HepG2 (cell line): ENCODE measurements around the gene TMTC2. TPM values are rescaled to one million over a fixed set of nuclear protein-coding genes. Genes with fewer than 3 reads are reported as not detected.

Experiments used
- GABPB1 ChIP-seq: IDR thresholded peaks from 2 replicates; pipeline ENCODE4 v1.6.1; 2016; ENCODE audit warnings: mild to moderate bottlenecking, missing genetic modification reagents, moderate library complexity, missing compliant biosample characterization
- IKZF4 ChIP-seq: sonication (generic); formaldehyde crosslinking; IDR thresholded peaks from 2 replicates; pipeline ENCODE4 v1.5.1; 2020; ENCODE audit warnings: borderline replicate concordance, mild to moderate bottlenecking, low read depth, missing genetic modification reagents; ENCODE audit errors: not compliant biosample characterization
- PHF8 ChIP-seq: sonication (generic); formaldehyde crosslinking; IDR thresholded peaks from 2 replicates; pipeline ENCODE4 v1.5.0; 2020; ENCODE audit warnings: missing genetic modification reagents
- RBM39 ChIP-seq: fragments of 200-400 bp; formaldehyde crosslinking; IDR thresholded peaks from one replicate; pipeline ENCODE4 v1.6.1; 2018; ENCODE audit warnings: antibody characterized with exemption, mild to moderate bottlenecking, low read depth, low read length; ENCODE audit not compliant: poor library complexity, severe bottlenecking
- ZFX ChIP-seq: sonication (generic); formaldehyde crosslinking; IDR thresholded peaks from 2 replicates; pipeline ENCODE4 v1.4.0; 2020; ENCODE audit warnings: mild to moderate bottlenecking, low read depth, missing genetic modification reagents, moderate library complexity
- ZNF30 ChIP-seq: sonication (generic); formaldehyde crosslinking; IDR thresholded peaks from 2 replicates; pipeline ENCODE4 v1.5.0; 2020; ENCODE audit warnings: mild to moderate bottlenecking, missing genetic modification reagents
- ZNF720 ChIP-seq: sonication (generic); formaldehyde crosslinking; IDR thresholded peaks from 2 replicates; pipeline ENCODE4 v1.4.0; 2020; ENCODE audit warnings: missing genetic modification reagents
- ZNF749 ChIP-seq: sonication (generic); formaldehyde crosslinking; IDR thresholded peaks from 2 replicates; pipeline ENCODE4 v1.8.0; 2022; ENCODE audit warnings: mild to moderate bottlenecking, missing genetic modification reagents, moderate library complexity, borderline replicate concordance
- polyA plus RNA-seq, 8 experiments: library from polyadenylated mRNA; depleted of rRNA in 3 of 8; stranded (reverse) in 7 of 8; unstranded in 1 of 8; fragments of >200 nt; fragmentation: Illumina TruSeq in 4 of 8; extraction: Trizol in 4 of 8; gene quantifications; 2 replicates each; pipeline versions ENCODE4 v1.2.1 to v1.2.3, GENCODE V29; 2011 to 2016; ENCODE audit warnings: low read depth in 4 of 8, missing spikeins in 1 of 8, mixed read lengths in 1 of 8; ENCODE audit not compliant: insufficient read depth in 1 of 8
- total RNA-seq, 5 experiments: library from RNA; depleted of rRNA; stranded (reverse); fragments of >200 nt; fragmentation: Illumina TruSeq; extraction: Trizol; gene quantifications; 2 replicates each; pipeline ENCODE4 v1.2.3, GENCODE V29; 2016; ENCODE audit warnings: low read depth in 1 of 5
- TF ChIP-seq, protein P1 (sequence below): sonication (generic); formaldehyde crosslinking; IDR thresholded peaks from 2 replicates; pipeline ENCODE4 v1.5.0; 2020; ENCODE audit warnings: mild to moderate bottlenecking, missing genetic modification reagents, borderline replicate concordance
- TF ChIP-seq, protein P2 (sequence below): sonication (generic); formaldehyde crosslinking; IDR thresholded peaks from 2 replicates; pipeline ENCODE4 v1.9.0; 2021; ENCODE audit warnings: missing genetic modification reagents, mild to moderate bottlenecking, borderline replicate concordance
- TF ChIP-seq, protein P3 (sequence below): sonication (generic); formaldehyde crosslinking; conservative IDR thresholded peaks from 2 replicates; pipeline ENCODE4 v1.5.0; 2020; ENCODE audit warnings: missing genetic modification reagents
- TF ChIP-seq, protein P4 (sequence below): sonication (generic); formaldehyde crosslinking; IDR thresholded peaks from 2 replicates; pipeline ENCODE4 v1.5.0; 2020; ENCODE audit warnings: mild to moderate bottlenecking, missing genetic modification reagents, moderate library complexity
- TF ChIP-seq, protein P5 (sequence below): sonication (generic); formaldehyde crosslinking; IDR thresholded peaks from 2 replicates; pipeline ENCODE4 v1.5.0; 2020; ENCODE audit warnings: missing genetic modification reagents, mild to moderate bottlenecking, borderline replicate concordance
- TF ChIP-seq, protein P6 (sequence below): sonication (generic); formaldehyde crosslinking; IDR thresholded peaks from 2 replicates; pipeline ENCODE4 v1.4.0; 2020; ENCODE audit warnings: mild to moderate bottlenecking, missing genetic modification reagents

The TMTC2 gene
- total and polyA plus RNA-seq, 2 of the 13 experiments (the other 11 are each of a cell fraction or from before 2014, with no cell fraction given): 0.55 to 0.63 TPM

DNA sequence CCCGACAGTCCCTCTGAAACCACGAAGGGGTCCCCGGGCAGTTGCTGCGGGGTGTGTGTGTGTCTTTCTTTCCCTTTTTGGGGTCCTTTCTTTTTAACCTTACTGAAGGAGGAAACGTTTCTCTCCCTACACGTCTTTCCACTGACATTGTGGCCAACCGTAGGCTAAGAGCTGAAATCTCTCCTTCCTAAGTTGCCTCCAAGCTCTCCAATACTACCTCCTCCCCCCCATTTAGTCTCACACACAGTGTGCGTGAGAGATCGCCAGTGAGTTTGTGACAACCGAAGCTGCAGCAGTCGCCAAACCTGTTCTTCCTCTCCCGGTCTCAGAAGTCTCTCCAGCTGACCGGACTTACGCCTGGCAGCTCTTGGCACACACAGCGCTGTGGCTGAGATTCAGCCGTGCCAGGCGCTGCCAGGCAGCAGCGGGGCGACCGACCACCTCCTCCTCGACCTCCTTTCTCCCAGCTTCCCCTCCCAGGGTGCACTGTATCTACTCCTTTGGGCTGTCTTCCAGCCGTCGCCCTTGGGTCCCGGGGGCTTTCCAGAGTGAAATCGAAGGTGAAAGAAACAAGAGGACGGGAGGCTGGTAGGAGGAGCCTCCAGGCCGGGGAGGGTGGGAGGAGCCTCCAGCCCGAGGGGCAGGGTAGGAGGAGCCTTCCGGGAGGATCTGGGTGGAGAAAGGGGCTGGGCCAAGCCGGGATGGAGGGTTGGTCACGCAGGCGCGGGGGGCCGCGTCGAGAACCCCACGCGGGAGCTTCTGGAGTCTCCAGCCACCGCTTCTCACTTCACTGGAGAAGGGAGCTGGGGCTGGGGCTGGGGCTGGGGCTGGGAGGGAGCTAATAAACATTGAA, at the start of gene TMTC2 (continued):
- TF ChIP-seq, protein P1, sequence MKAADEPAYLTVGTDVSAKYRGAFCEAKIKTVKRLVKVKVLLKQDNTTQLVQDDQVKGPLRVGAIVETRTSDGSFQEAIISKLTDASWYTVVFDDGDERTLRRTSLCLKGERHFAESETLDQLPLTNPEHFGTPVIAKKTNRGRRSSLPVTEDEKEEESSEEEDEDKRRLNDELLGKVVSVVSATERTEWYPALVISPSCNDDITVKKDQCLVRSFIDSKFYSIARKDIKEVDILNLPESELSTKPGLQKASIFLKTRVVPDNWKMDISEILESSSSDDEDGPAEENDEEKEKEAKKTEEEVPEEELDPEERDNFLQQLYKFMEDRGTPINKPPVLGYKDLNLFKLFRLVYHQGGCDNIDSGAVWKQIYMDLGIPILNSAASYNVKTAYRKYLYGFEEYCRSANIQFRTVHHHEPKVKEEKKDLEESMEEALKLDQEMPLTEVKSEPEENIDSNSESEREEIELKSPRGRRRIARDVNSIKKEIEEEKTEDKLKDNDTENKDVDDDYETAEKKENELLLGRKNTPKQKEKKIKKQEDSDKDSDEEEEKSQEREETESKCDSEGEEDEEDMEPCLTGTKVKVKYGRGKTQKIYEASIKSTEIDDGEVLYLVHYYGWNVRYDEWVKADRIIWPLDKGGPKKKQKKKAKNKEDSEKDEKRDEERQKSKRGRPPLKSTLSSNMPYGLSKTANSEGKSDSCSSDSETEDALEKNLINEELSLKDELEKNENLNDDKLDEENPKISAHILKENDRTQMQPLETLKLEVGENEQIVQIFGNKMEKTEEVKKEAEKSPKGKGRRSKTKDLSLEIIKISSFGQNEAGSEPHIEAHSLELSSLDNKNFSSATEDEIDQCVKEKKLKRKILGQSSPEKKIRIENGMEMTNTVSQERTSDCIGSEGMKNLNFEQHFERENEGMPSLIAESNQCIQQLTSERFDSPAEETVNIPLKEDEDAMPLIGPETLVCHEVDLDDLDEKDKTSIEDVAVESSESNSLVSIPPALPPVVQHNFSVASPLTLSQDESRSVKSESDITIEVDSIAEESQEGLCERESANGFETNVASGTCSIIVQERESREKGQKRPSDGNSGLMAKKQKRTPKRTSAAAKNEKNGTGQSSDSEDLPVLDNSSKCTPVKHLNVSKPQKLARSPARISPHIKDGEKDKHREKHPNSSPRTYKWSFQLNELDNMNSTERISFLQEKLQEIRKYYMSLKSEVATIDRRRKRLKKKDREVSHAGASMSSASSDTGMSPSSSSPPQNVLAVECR: peak; percentile 23; the same call in 1 of the 2 replicates
- TF ChIP-seq RBM39 (peak; percentile 23), PHF8 (CRISPR knock-in tag) (0 out of 2 replicates have a peak, but pooled peaks have one; percentile 5), GABPB1 (peak; percentile 52), ZNF720 (no peak), ZNF749 (CRISPR knock-in tag) (no peak), ZNF30 (CRISPR knock-in tag) (0 out of 2 replicates have a peak, but pooled peaks have one; percentile 20), ZFX (0 out of 2 replicates have a peak, but pooled peaks have one; percentile 8), IKZF4 (no peak)
- TF ChIP-seq, protein P2, sequence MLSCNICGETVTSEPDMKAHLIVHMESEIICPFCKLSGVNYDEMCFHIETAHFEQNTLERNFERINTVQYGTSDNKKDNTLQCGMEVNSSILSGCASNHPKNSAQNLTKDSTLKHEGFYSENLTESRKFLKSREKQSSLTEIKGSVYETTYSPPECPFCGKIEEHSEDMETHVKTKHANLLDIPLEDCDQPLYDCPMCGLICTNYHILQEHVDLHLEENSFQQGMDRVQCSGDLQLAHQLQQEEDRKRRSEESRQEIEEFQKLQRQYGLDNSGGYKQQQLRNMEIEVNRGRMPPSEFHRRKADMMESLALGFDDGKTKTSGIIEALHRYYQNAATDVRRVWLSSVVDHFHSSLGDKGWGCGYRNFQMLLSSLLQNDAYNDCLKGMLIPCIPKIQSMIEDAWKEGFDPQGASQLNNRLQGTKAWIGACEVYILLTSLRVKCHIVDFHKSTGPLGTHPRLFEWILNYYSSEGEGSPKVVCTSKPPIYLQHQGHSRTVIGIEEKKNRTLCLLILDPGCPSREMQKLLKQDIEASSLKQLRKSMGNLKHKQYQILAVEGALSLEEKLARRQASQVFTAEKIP (CRISPR knock-in tag): no peak
- TF ChIP-seq, protein P3, sequence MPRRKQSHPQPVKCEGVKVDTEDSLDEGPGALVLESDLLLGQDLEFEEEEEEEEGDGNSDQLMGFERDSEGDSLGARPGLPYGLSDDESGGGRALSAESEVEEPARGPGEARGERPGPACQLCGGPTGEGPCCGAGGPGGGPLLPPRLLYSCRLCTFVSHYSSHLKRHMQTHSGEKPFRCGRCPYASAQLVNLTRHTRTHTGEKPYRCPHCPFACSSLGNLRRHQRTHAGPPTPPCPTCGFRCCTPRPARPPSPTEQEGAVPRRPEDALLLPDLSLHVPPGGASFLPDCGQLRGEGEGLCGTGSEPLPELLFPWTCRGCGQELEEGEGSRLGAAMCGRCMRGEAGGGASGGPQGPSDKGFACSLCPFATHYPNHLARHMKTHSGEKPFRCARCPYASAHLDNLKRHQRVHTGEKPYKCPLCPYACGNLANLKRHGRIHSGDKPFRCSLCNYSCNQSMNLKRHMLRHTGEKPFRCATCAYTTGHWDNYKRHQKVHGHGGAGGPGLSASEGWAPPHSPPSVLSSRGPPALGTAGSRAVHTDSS (CRISPR knock-in tag): no peak
- TF ChIP-seq, protein P4, sequence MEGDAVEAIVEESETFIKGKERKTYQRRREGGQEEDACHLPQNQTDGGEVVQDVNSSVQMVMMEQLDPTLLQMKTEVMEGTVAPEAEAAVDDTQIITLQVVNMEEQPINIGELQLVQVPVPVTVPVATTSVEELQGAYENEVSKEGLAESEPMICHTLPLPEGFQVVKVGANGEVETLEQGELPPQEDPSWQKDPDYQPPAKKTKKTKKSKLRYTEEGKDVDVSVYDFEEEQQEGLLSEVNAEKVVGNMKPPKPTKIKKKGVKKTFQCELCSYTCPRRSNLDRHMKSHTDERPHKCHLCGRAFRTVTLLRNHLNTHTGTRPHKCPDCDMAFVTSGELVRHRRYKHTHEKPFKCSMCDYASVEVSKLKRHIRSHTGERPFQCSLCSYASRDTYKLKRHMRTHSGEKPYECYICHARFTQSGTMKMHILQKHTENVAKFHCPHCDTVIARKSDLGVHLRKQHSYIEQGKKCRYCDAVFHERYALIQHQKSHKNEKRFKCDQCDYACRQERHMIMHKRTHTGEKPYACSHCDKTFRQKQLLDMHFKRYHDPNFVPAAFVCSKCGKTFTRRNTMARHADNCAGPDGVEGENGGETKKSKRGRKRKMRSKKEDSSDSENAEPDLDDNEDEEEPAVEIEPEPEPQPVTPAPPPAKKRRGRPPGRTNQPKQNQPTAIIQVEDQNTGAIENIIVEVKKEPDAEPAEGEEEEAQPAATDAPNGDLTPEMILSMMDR (CRISPR knock-in tag): no peak
- TF ChIP-seq, protein P5, sequence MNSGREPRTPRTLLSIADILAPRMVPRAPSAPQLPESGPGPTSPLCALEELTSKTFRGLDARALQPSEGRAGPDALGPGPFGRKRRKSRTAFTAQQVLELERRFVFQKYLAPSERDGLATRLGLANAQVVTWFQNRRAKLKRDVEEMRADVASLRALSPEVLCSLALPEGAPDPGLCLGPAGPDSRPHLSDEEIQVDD (CRISPR knock-in tag): no peak
- TF ChIP-seq, protein P6, sequence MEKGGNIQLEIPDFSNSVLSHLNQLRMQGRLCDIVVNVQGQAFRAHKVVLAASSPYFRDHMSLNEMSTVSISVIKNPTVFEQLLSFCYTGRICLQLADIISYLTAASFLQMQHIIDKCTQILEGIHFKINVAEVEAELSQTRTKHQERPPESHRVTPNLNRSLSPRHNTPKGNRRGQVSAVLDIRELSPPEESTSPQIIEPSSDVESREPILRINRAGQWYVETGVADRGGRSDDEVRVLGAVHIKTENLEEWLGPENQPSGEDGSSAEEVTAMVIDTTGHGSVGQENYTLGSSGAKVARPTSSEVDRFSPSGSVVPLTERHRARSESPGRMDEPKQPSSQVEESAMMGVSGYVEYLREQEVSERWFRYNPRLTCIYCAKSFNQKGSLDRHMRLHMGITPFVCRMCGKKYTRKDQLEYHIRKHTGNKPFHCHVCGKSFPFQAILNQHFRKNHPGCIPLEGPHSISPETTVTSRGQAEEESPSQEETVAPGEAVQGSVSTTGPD (CRISPR knock-in tag): no peak
